ENCODE measurements around the gene AMTN. TPM values are rescaled to one million over a fixed set of nuclear protein-coding genes. Genes with fewer than 3 reads are reported as not detected.
"Not testable (repeated sequence)": the region's sequence is repeated elsewhere in the genome, so short reads cannot be mapped to it uniquely, and the experiment has no call there.

The AMTN gene
- polyA plus RNA-seq (2013, experiment 1 of 4), result not detected
- not detected for polyA plus RNA-seq (2013, experiment 2 of 4)
- not detected for polyA plus RNA-seq (2013, experiment 3 of 4)
- not detected for polyA plus RNA-seq (2013, experiment 4 of 4)

GRCh38 chr4:70518269-70518668 lies at the start of gene AMTN:
TSS of gene AMTN (plus strand) at chr4:70518569. CDS start at chr4:70518778, 209 bp downstream.
- Histone ChIP-seq H3K4me1 (ENCODE audit: control insufficient read depth, insufficient read depth, low read length) (no peaks in the 10 kb centered on the region), H3K4me3 (ENCODE audit: insufficient read depth, low read depth, low read length) (no peak within 1 kb of the TSS), H3K9me3 (ENCODE audit: control insufficient read depth, low read length) (no peaks in the 10 kb centered on the region), H3K27me3 (ENCODE audit: control insufficient read depth, insufficient read depth, low read length, poor library complexity, severe bottlenecking) (no peaks in the 10 kb centered on the region), H3K27ac (ENCODE audit: insufficient read depth, low read depth, low read length, poor library complexity, severe bottlenecking) (no peak within 1 kb of the TSS), H3K36me3 (ENCODE audit: control insufficient read depth, insufficient read depth, low read length) (no peaks in the 10 kb centered on the region)
- 73% methylated on average over 1 of the region's 2 CpGs; no CpG with 5 or more reads in 1 of the 2 experiments for WGBS, 2 experiments

- Histone ChIP-seq H3K4me1 (ENCODE audit: control insufficient read depth, insufficient read depth, low read length) (no peaks in the 10 kb centered on the region), H3K4me3 (ENCODE audit: insufficient read depth, low read depth, low read length) (no peak within 1 kb of the TSS), H3K36me3 (ENCODE audit: control insufficient read depth, insufficient read depth, low read length) (no peaks in the 10 kb centered on the region), H3K9me3 (ENCODE audit: control insufficient read depth, low read length) (no peaks in the 10 kb centered on the region), H3K27ac (ENCODE audit: insufficient read depth, low read depth, low read length, poor library complexity, severe bottlenecking) (no peak within 1 kb of the TSS), H3K27me3 (ENCODE audit: control insufficient read depth, insufficient read depth, low read length, poor library complexity, severe bottlenecking) (no peaks in the 10 kb centered on the region)
- 86 to 91% methylated on average over 4 of the region's 4 CpGs for WGBS, 2 experiments
Observed at GRCh38 chr4:70471897-70472296, 46.5 kb upstream of the AMTN start, which contains the start of gene MUC7. TSS of gene MUC7 (plus strand) at chr4:70472197. CDS start at chr4:70474022, 1,825 bp downstream.

GRCh38 chr4:70473679-70474078 lies 44.7 kb upstream of the AMTN start:
- H3K4me1 ChIP-seq (ENCODE audit: control insufficient read depth, insufficient read depth, low read length), result no peaks in the 10 kb centered on the region
- WGBS, 2 experiments, result 91 to 94% methylated on average over 4 of the region's 4 CpGs

GRCh38 chr4:70488748-70489147 lies 29.6 kb upstream of the AMTN start:
- no peaks in the 10 kb centered on the region for H3K9me3 ChIP-seq (ENCODE audit: control insufficient read depth, low read length)
- H3K27me3 ChIP-seq (ENCODE audit: control insufficient read depth, insufficient read depth, low read length, poor library complexity, severe bottlenecking), result no peaks in the 10 kb centered on the region
- H3K4me1 ChIP-seq (ENCODE audit: control insufficient read depth, insufficient read depth, low read length), result no peaks in the 10 kb centered on the region
- 91 to 100% methylated on average over 3 of the region's 3 CpGs for WGBS, 2 experiments
- no peak overlapping the region for H3K27ac ChIP-seq (ENCODE audit: insufficient read depth, low read depth, low read length, poor library complexity, severe bottlenecking)
- H3K36me3 ChIP-seq (ENCODE audit: control insufficient read depth, insufficient read depth, low read length), result no peaks in the 10 kb centered on the region
- no peak overlapping the region for H3K4me3 ChIP-seq (ENCODE audit: insufficient read depth, low read depth, low read length)

More at GRCh38 chr4:70473679-70474078, 44.7 kb upstream of the AMTN start:
- Histone ChIP-seq H3K27ac (ENCODE audit: insufficient read depth, low read depth, low read length, poor library complexity, severe bottlenecking) (no peak overlapping the region), H3K4me3 (ENCODE audit: insufficient read depth, low read depth, low read length) (no peak overlapping the region), H3K9me3 (ENCODE audit: control insufficient read depth, low read length) (no peaks in the 10 kb centered on the region), H3K27me3 (ENCODE audit: control insufficient read depth, insufficient read depth, low read length, poor library complexity, severe bottlenecking) (no peaks in the 10 kb centered on the region), H3K36me3 (ENCODE audit: control insufficient read depth, insufficient read depth, low read length) (no peaks in the 10 kb centered on the region)

GRCh38 chr4:70496231-70496630 lies 22.1 kb upstream of the AMTN start:
- H3K36me3 ChIP-seq (ENCODE audit: control insufficient read depth, insufficient read depth, low read length), result no peaks in the 10 kb centered on the region
- no peaks in the 10 kb centered on the region for H3K27me3 ChIP-seq (ENCODE audit: control insufficient read depth, insufficient read depth, low read length, poor library complexity, severe bottlenecking)
- H3K4me3 ChIP-seq (ENCODE audit: insufficient read depth, low read depth, low read length), result no peak overlapping the region
- H3K4me1 ChIP-seq (ENCODE audit: control insufficient read depth, insufficient read depth, low read length), result no peaks in the 10 kb centered on the region
- H3K27ac ChIP-seq (ENCODE audit: insufficient read depth, low read depth, low read length, poor library complexity, severe bottlenecking), result no peak overlapping the region
- WGBS, 2 experiments, result 87 to 89% methylated on average over 6 of the region's 6 CpGs
- H3K9me3 ChIP-seq (ENCODE audit: control insufficient read depth, low read length), result no peaks in the 10 kb centered on the region

GRCh38 chr4:70501838-70502237 lies 16.5 kb upstream of the AMTN start:
- H3K27me3 ChIP-seq (ENCODE audit: control insufficient read depth, insufficient read depth, low read length, poor library complexity, severe bottlenecking); H3K27ac ChIP-seq (ENCODE audit: insufficient read depth, low read depth, low read length, poor library complexity, severe bottlenecking); H3K9me3 ChIP-seq (ENCODE audit: control insufficient read depth, low read length); H3K4me3 ChIP-seq (ENCODE audit: insufficient read depth, low read depth, low read length); H3K36me3 ChIP-seq (ENCODE audit: control insufficient read depth, insufficient read depth, low read length); H3K4me1 ChIP-seq (ENCODE audit: control insufficient read depth, insufficient read depth, low read length): not testable (repeated sequence)
- WGBS, 2 experiments, result 80 to 92% methylated on average over 7 of the region's 8 CpGs

GRCh38 chr4:70504733-70505132 lies 13.6 kb upstream of the AMTN start:
- H3K27ac ChIP-seq (ENCODE audit: insufficient read depth, low read depth, low read length, poor library complexity, severe bottlenecking), result no peak overlapping the region
- no peak overlapping the region for H3K4me3 ChIP-seq (ENCODE audit: insufficient read depth, low read depth, low read length)
- WGBS, 2 experiments, result 45 to 82% methylated on average over 2 to 4 of the region's 4 CpGs
- H3K27me3 ChIP-seq (ENCODE audit: control insufficient read depth, insufficient read depth, low read length, poor library complexity, severe bottlenecking), result no peaks in the 10 kb centered on the region
- H3K36me3 ChIP-seq (ENCODE audit: control insufficient read depth, insufficient read depth, low read length), result no peaks in the 10 kb centered on the region
- H3K4me1 ChIP-seq (ENCODE audit: control insufficient read depth, insufficient read depth, low read length), result no peaks in the 10 kb centered on the region
- H3K9me3 ChIP-seq (ENCODE audit: control insufficient read depth, low read length), result no peaks in the 10 kb centered on the region

- no peaks in the 10 kb centered on the region for H3K9me3 ChIP-seq (ENCODE audit: control insufficient read depth, low read length)
- H3K27me3 ChIP-seq (ENCODE audit: control insufficient read depth, insufficient read depth, low read length, poor library complexity, severe bottlenecking), result no peaks in the 10 kb centered on the region
- no peaks in the 10 kb centered on the region for H3K36me3 ChIP-seq (ENCODE audit: control insufficient read depth, insufficient read depth, low read length)
- H3K27ac ChIP-seq (ENCODE audit: insufficient read depth, low read depth, low read length, poor library complexity, severe bottlenecking), result no peak overlapping the region
- H3K4me3 ChIP-seq (ENCODE audit: insufficient read depth, low read depth, low read length), result no peak overlapping the region
- no peaks in the 10 kb centered on the region for H3K4me1 ChIP-seq (ENCODE audit: control insufficient read depth, insufficient read depth, low read length)
- 8 to 10% methylated on average over 6 to 7 of the region's 7 CpGs for WGBS, 2 experiments
Observed at GRCh38 chr4:70505151-70505748, 13.1 kb upstream of the AMTN start.

GRCh38 chr4:70508801-70509200 lies 9.6 kb upstream of the AMTN start:
- Histone ChIP-seq H3K4me3 (ENCODE audit: insufficient read depth, low read depth, low read length) (no peak overlapping the region), H3K27ac (ENCODE audit: insufficient read depth, low read depth, low read length, poor library complexity, severe bottlenecking) (no peak overlapping the region), H3K27me3 (ENCODE audit: control insufficient read depth, insufficient read depth, low read length, poor library complexity, severe bottlenecking) (no peaks in the 10 kb centered on the region), H3K36me3 (ENCODE audit: control insufficient read depth, insufficient read depth, low read length) (no peaks in the 10 kb centered on the region), H3K4me1 (ENCODE audit: control insufficient read depth, insufficient read depth, low read length) (no peaks in the 10 kb centered on the region), H3K9me3 (ENCODE audit: control insufficient read depth, low read length) (no peaks in the 10 kb centered on the region)
- WGBS, 2 experiments, result 76 to 77% methylated on average over 1 of the region's 1 CpG

GRCh38 chr4:70511365-70511764 lies 7.0 kb upstream of the AMTN start:
- H3K27ac ChIP-seq (ENCODE audit: insufficient read depth, low read depth, low read length, poor library complexity, severe bottlenecking), result no peak overlapping the region
- no peaks in the 10 kb centered on the region for H3K27me3 ChIP-seq (ENCODE audit: control insufficient read depth, insufficient read depth, low read length, poor library complexity, severe bottlenecking)
- no peaks in the 10 kb centered on the region for H3K36me3 ChIP-seq (ENCODE audit: control insufficient read depth, insufficient read depth, low read length)
- no peaks in the 10 kb centered on the region for H3K4me1 ChIP-seq (ENCODE audit: control insufficient read depth, insufficient read depth, low read length)
- no peak overlapping the region for H3K4me3 ChIP-seq (ENCODE audit: insufficient read depth, low read depth, low read length)
- no peaks in the 10 kb centered on the region for H3K9me3 ChIP-seq (ENCODE audit: control insufficient read depth, low read length)
- WGBS, 2 experiments, result 85 to 97% methylated on average over 3 of the region's 3 CpGs

Measured in ectodermal cell (in vitro differentiated cells).